Stimulated activated CD4-positive, alpha-beta T cell treated with anti-CD3 and anti-CD28 coated beads, Interleukin-2, amount 100 ng/mL, for 24 hours (primary cell): Measurements from ENCODE around the gene PCDHB10.
"Not testable (repeated sequence)": the region's sequence is repeated elsewhere in the genome, so short reads cannot be mapped to it uniquely, and the experiment has no call there.

Source experiments
- DNase-seq, 2 donors: peaks; one replicate each; pipeline ENCODE4 v3.0.0-alpha.2; 2020

PCDHB10 gene

DNA sequence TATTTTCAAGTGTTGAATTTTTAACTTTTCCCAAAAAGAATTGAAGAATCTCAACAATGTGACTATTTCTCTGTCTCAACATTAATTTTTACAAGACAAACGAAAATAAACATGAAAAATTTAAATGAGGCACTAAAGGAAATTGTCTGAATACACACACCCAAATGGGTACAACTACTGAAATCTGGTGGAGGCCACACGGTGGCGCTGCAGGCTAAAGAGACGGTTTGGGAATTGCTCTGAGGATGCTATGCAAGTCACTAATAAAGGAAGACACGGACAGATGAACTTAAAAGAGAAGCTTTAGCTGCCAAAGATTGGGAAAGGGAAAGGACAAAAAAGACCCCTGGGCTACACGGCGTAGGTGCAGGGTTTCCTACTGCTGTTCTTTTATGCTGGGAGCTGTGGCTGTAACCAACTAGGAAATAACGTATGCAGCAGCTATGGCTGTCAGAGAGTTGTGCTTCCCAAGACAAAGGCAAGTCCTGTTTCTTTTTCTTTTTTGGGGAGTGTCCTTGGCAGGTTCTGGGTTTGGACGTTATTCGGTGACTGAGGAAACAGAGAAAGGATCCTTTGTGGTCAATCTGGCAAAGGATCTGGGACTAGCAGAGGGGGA lies at the start of gene PCDHB10:
Gene PCDHB10, plus strand, starts transcription at position 244 of the 616 bp plus-strand sequence. Its CDS starts 200 bp downstream, at position 444.
- DNase-seq = peak; percentile 24 to 53

DNA sequence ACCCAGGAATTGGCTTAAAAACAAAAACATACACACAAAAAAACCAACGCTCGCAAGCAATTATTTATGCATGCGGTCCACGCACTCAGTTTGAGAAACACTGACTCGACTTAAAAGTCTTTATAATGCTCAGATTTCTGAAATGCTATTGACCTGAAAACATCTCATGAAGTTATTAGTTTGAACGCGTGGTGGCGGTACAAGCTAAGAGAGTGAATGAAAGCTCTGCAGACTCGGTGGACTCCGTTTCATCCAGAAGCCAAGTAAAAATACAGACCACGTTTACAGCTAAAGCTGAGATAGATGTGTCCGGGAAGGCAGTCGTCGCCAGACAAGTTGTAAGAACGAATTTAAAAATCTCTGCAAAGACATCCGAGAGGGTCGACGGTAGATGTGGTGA lies 42.3 kb upstream of the PCDHB10 start, which contains the start of gene PCDHB6:
Gene PCDHB6, plus strand, starts transcription at position 246 of the 400 bp plus-strand sequence. CDS start 201 bp downstream, outside the sequence.
- DNase-seq = no peak

DNA sequence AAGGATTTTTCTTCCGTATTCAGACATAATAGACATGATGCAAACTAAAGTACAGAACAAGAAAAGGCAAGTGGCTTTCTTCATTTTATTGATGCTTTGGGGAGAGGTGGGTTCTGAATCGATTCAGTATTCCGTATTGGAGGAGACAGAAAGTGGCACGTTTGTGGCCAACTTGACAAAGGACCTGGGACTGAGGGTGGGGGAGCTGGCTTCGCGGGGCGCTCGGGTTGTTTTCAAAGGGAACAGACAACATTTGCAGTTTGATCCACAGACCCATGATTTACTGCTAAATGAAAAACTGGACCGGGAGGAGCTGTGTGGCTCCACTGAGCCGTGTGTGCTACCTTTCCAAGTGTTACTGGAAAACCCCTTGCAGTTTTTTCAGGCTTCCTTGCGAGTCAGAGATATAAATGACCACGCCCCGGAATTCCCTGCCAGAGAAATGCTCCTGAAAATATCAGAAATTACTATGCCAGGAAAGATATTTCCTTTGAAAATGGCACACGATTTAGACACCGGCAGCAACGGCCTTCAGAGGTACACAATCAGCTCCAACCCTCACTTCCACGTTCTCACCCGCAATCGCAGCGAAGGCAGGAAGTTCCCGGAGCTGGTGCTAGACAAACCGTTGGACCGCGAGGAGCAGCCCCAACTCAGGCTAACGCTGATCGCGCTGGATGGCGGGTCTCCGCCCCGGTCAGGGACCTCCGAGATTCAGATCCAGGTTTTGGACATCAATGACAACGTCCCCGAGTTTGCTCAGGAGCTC lies 41.7 kb upstream of the PCDHB10 start:
- DNase-seq = no peak

DNA sequence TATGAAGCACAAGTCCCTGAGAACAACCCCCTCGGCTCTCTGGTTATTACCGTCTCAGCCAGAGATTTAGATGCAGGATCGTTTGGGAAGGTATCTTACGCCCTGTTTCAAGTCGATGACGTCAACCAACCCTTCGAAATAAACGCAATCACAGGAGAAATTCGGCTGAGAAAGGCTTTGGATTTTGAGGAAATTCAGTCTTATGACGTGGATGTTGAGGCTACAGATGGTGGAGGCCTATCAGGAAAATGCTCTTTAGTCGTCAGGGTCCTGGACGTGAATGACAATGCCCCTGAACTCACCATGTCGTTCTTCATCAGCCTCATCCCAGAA lies 41.2 kb upstream of the PCDHB10 start:
- DNase-seq = no peak

DNA sequence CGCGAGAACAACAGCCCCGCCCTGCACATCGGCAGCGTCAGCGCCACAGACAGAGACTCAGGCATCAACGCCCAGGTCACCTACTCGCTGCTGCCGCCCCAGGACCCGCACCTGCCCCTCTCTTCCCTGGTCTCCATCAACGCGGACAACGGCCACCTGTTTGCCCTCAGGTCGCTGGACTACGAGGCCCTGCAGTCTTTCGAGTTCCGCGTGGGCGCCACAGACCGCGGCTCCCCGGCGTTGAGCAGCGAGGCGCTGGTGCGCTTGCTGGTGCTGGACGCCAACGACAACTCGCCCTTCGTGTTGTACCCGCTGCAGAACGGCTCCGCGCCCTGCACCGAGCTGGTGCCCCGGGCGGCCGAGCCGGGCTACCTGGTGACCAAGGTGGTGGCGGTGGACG lies 40.5 kb upstream of the PCDHB10 start:
- not testable (repeated sequence) for DNase-seq

DNA sequence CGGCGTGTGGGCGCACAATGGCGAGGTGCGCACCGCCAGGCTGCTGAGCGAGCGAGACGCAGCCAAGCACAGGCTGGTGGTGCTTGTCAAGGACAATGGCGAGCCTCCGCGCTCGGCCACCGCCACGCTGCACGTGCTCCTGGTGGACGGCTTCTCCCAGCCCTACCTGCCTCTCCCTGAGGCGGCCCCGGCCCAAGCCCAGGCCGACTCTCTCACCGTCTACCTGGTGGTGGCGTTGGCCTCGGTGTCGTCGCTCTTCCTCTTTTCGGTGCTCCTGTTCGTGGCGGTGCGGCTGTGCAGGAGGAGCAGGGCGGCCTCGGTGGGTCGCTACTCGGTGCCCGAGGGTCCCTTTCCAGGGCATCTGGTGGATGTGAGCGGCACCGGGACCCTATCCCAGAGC lies 40.1 kb upstream of the PCDHB10 start:
- DNase-seq = not testable (repeated sequence)

DNA sequence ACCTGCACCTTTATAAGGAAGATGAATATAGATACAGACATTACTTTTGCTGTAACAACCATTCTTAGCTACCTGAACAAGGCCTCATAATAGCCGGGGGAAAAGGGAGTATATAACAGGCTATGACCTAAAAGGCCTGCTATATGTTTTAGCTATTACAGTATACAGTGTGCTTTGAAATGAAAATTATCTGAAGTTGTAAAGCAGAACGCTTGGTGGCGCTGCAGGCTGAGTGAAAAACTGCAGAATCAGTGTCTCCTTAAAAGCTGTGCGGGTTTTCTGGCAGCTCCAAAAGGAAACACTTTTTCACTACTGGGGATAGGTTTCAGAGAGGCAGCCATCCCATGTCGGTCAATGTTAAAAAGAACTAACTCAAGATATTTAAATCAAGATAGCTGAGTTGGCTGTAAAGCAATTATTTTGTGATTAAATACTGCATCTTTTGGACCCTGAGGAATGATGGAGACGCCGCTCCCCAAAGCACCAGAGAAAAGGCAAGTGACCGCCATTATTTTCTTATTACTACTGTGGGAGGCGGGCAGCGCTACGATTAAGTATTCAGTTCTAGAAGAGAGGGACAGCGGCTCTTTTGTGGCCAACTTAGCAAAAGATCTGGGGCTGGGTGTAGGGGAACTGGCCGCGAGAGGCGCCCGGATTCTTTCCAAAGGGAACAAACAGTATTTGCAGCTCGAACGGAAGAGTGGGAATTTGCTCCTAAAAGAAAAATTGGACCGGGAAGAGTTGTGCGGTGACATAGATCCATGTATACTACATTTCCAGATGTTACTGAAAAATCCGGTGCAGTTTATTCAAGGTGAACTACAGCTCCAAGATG lies 36.4 kb upstream of the PCDHB10 start:
- DNase-seq = no peak

DNA sequence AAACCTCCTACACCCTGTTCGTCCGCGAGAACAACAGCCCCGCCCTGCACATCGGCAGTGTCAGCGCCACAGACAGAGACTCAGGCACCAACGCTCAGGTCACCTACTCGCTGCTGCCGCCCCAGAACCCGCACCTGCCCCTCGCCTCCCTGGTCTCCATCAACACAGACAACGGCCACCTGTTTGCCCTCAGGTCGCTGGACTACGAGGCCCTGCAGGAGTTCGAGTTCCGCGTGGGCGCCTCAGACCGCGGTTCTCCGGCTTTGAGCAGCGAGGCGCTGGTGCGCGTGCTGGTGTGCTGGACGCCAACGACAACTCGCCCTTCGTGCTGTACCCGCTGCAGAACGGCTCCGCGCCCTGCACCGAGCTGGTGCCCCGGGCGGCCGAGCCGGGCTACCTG lies 34.8 kb upstream of the PCDHB10 start:
- DNase-seq = not testable (repeated sequence)

DNA sequence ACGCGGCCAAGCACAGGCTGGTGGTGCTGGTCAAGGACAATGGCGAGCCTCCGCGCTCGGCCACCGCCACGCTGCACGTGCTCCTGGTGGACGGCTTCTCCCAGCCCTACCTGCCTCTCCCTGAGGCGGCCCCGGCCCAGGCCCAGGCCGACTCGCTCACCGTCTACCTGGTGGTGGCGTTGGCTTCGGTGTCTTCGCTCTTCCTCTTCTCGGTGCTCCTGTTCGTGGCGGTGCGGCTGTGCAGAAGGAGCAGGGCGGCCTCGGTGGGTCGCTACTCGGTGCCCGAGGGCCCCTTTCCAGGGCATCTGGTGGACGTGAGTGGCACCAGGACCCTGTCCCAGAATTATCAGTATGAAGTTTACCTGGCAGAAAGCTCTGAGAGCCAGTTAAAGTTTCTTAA lies 34.3 kb upstream of the PCDHB10 start:
- DNase-seq = not testable (repeated sequence)

DNA sequence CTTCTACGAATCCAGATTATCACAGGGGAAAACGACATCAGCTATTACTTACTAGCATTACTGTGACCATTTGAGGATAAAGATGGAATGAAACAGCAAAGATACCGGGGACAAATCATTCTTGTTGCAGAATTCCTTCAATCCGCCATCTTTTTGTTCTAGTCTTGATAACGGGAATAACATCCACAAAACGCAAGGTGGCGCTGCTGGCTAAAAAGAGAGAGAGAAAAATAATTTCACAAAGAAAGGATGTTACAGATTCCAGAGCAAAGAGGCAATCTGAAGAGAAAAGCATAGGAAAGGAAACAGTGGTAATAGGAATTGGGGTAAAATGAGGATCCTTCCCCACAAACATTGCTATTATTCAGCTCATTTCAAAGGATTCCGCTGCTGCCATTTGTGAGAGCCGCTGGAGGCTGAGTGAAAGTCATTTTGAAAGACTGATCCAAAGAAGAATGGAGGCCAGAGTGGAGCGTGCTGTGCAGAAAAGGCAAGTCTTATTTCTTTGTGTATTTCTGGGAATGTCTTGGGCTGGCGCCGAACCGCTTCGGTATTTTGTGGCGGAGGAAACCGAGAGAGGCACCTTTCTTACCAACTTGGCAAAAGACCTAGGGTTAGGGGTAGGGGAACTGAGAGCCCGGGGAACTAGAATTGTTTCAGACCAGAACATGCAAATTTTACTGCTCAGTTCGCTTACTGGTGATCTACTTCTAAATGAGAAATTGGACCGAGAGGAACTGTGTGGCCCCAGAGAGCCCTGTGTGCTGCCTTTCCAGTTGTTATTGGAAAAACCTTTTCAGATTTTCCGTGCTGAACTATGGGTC lies 19.6 kb upstream of the PCDHB10 start, which contains the start of gene PCDHB7:
Gene PCDHB7, plus strand, starts transcription at position 264 of the 824 bp plus-strand sequence. Its CDS starts 192 bp downstream, at position 456.
- peak in 1 of 2 donors; percentile 31 for DNase-seq

DNA sequence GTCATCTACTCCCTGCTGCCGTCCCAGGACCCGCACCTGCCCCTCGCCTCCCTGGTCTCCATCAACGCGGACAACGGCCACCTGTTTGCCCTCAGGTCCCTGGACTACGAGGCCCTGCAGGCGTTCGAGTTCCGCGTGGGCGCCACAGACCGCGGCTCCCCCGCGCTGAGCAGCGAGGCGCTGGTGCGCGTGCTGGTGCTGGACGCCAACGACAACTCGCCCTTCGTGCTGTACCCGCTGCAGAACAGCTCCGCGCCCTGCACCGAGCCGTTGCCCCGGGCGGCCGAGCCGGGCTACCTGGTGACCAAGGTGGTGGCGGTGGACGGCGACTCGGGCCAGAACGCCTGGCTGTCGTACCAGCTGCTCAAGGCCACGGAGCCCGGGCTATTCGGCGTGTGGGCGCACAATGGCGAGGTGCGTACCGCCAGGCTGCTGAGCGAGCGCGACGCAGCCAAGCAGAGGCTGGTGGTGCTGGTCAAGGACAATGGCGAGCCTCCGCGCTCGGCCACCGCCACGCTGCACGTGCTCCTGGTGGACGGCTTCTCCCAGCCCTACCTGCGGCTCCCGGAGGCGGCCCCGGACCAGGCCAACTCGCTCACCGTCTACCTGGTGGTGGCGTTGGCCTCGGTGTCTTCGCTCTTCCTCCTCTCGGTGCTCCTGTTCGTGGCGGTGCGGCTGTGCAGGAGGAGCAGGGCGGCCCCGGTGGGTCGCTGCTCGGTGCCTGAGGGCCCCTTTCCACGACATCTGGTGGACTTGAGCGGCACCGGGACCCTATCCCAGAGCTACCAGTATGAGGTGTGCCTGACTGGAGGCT lies 17.7 kb upstream of the PCDHB10 start:
- DNase-seq = not testable (repeated sequence)

DNA sequence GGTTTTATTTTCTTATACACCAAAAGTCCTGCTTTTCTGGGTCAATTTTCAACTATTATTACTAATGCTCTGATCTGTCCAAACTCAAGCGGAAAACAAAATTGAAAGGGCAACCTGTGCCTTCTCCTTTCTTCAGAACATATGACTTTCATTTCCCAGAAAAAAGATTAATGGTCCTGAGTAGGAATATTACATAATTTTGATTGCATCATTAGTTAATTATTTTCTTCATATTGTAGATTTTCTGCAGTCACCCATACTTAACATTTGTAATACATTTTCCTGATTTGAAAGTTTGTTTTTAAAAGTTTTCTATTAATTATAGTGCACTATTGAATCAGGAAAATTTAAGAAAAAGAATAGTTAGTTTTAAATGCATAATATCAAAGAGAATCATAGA lies 16.2 kb upstream of the PCDHB10 start:
- DNase-seq = no peak

DNA sequence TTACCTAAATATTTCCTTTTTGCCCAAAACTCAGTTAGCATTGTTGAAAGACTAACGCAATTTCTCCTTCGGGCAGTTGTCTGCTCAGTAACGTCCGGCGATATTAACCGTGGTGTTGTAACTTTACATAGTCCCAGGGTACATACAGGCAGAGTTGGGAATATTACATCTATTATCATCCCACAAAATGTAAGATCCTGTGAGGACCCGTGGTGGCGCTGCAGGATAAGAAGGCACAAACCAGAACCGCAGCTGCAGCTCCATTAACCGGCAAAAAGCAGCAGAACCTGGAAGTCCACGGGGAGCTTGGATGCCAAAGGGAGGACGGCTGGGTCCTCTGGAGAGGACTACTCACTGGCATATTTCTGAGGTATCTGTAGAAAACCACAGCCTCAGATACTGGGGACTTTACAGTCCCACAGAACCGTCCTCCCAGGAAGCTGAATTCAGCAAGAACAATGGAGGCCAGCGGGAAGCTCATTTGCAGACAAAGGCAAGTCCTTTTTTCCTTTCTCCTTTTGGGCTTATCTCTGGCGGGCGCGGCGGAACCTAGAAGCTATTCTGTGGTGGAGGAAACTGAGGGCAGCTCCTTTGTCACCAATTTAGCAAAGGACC lies 14.5 kb upstream of the PCDHB10 start, which contains the start of gene PCDHB8:
Gene PCDHB8, plus strand, starts transcription at position 214 of the 615 bp plus-strand sequence. Its CDS starts 245 bp downstream, at position 459.
- not testable (repeated sequence) for DNase-seq

DNA sequence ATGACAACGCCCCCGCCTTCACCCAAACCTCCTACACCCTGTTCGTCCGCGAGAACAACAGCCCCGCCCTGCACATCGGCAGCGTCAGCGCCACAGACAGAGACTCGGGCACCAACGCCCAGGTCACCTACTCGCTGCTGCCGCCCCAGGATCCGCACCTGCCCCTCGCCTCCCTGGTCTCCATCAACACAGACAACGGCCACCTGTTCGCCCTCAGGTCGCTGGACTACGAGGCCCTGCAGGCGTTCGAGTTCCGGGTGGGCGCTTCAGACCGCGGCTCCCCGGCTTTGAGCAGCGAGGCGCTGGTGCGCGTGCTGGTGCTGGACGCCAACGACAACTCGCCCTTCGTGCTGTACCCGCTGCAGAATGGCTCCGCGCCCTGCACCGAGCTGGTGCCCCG lies 12.8 kb upstream of the PCDHB10 start:
- DNase-seq = not testable (repeated sequence)

DNA sequence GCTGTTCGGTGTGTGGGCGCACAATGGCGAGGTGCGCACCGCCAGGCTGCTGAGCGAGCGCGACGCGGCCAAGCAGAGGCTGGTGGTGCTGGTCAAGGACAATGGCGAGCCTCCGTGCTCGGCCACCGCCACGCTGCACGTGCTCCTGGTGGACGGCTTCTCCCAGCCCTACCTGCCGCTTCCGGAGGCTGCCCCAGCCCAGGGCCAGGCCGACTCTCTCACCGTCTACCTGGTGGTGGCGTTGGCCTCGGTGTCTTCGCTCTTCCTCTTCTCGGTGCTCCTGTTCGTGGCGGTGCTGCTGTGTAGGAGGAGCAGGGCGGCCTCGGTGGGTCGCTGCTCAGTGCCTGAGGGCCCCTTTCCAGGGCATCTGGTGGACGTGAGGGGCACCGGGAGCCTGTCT lies 12.3 kb upstream of the PCDHB10 start:
- DNase-seq = not testable (repeated sequence)

DNA sequence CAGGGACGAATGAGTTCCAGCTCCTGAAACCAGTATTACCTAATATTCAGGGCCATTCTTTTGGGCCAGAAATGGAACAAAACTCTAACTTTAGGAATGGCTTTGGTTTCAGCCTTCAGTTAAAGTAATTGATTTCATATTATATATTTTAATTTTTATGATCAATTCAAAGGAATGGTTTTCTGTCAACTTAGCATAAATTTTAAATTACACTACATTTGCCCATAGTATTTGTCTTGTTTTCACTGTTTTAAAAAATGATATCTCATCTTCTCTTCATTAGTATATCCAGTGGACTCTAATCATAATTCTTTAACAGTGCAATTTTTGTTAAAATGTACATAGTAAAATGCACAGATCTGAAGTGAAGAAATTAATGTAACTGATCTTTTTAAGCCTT lies 11.8 kb upstream of the PCDHB10 start:
- DNase-seq = no peak

DNA sequence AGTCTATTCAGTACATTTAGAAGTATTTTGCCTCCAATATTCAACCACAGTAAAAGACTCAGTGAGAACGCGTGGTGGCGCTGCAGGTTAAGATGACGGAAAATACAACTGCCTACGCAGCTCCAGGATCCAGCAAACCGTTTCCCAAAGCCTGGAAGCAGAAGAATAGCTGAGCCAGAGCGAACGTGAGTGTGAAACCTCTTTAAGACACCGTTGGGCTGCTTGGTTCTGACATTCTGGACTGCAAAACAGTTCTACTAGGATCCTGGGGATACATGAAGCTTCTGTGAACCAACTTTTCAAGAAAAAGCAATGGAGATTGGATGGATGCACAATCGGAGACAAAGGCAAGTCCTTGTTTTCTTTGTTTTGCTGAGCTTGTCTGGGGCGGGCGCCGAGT lies 9.9 kb upstream of the PCDHB10 start, which contains the start of gene PCDHB16:
Gene PCDHB16, plus strand, starts transcription at position 140 of the 400 bp plus-strand sequence. Its CDS starts 173 bp downstream, at position 313.
- peak in 1 of 2 donors; percentile 11 for DNase-seq

DNA sequence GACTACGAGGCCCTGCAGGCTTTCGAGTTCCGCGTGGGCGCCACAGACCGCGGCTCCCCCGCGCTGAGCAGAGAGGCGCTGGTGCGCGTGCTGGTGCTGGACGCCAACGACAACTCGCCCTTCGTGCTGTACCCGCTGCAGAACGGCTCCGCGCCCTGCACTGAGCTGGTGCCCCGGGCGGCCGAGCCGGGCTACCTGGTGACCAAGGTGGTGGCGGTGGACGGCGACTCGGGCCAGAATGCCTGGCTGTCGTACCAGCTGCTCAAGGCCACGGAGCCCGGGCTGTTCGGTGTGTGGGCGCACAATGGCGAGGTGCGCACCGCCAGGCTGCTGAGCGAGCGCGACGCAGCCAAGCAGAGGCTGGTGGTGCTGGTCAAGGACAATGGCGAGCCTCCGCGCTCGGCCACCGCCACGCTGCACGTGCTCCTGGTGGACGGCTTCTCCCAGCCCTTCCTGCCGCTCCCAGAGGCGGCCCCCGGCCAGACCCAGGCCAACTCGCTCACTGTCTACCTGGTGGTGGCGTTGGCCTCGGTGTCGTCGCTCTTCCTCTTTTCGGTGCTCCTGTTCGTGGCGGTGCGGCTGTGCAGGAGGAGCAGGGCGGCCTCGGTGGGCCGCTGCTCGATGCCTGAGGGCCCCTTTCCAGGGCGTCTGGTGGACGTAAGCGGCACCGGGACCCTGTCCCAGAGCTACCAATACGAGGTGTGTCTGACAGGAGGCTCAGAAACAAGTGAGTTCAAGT lies 7.9 kb upstream of the PCDHB10 start:
- DNase-seq = not testable (repeated sequence)

DNA sequence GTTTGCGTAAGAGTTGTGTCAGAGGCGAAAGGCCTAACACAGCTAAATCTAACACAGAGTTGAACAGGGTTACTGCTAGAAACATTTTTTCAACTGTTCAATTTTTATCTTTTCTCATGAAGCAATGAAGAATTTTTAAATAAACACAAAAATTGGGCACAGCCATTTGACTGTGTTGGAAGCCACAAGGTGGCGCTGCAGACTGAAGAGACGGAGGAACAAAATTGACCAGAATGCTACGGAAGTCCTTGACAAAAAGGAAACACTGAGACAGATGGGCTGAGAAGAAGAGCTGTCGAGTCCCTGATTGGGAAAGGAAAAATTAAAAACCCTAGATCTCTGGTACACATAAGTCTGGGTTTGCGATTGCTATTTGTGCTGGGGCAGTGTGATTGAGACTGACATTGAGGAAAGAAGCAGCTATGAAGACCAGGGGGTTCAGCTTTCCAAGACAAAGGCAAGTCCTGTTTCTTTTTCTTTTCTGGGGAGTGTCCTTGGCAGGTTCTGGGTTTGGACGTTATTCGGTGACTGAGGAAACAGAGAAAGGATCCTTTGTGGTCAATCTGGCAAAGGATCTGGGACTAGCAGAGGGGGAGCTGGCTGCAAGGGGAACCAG lies 5.1 kb upstream of the PCDHB10 start, which contains the start of gene PCDHB9:
Gene PCDHB9, plus strand, starts transcription at position 265 of the 616 bp plus-strand sequence. Its CDS starts 158 bp downstream, at position 423.
- peak; percentile 35 to 42 for DNase-seq
